T-cell (primary cell): ENCODE data around the gene TBXA2R. TPM values are rescaled to one million over a fixed set of nuclear protein-coding genes. Genes with fewer than 3 reads are reported as not detected.

Experiments used
- ATAC-seq, 4 experiments: fragments of 200-7000 bp in 3 of 4; fragments of 150-1000 bp in 1 of 4; cut with Tn5 transposase; replicated peaks in 1 of 4; 1 replicate in 3 of 4; 2 replicates in 1 of 4; pipeline ENCODE4 v1.10.0; 2021; ENCODE audit warnings: moderate library complexity in 3 of 4, mild to moderate bottlenecking in 2 of 4, moderate number of reproducible peaks in 1 of 4
- CTCF ChIA-PET, 2 donors: fragments of 300-600 bp; sonication (Branson Sonifier 250); formaldehyde crosslinking; loops; one replicate each; lab custom pipeline; 2022; ENCODE audit warnings: antibody characterized with exemption in 2 of 2; lab: Charles Lee
- POLR2A ChIA-PET, 2 donors: fragments of 300-600 bp; sonication (Branson Sonifier 250); formaldehyde crosslinking; loops; one replicate each; lab custom pipeline; 2022; ENCODE audit warnings: antibody characterized with exemption in 2 of 2; lab: Charles Lee
- DNase-seq, 35 experiments: peaks; one replicate each; pipeline versions ENCODE4 v3.0.0 to v3.0.0-alpha.2; 2013 to 2023
- H3K27ac ChIP-seq: one replicate; pipeline ENCODE4 v1.5.1; 2013; ENCODE audit warnings: low read length
- H3K27me3 ChIP-seq, 2 experiments: replicated peaks in 1 of 2; 1 replicate in 1 of 2; 2 replicates in 1 of 2; pipeline versions ENCODE4 v1.6.1 to v1.7.0; 2013; ENCODE audit warnings: low read length in 1 of 2, mixed read lengths in 1 of 2; ENCODE audit not compliant: control insufficient read depth in 2 of 2, insufficient read depth in 2 of 2; ENCODE audit errors: extremely low read depth in 1 of 2
- H3K36me3 ChIP-seq, 2 donors: 1 replicate in 1 of 2; 2 replicates in 1 of 2; pipeline versions ENCODE4 v1.6.1 to v1.7.0; 2013; ENCODE audit warnings: low read length in 1 of 2; ENCODE audit not compliant: control insufficient read depth in 2 of 2, insufficient read depth in 1 of 2; ENCODE audit errors: extremely low read depth in 1 of 2
- H3K4me1 ChIP-seq, 2 experiments: 1 replicate in 1 of 2; 2 replicates in 1 of 2; pipeline versions ENCODE4 v1.6.1 to v1.7.0; 2013; ENCODE audit warnings: low read length in 2 of 2, mixed read lengths in 1 of 2; ENCODE audit not compliant: insufficient read depth in 2 of 2, control insufficient read depth in 1 of 2; ENCODE audit errors: extremely low read depth in 1 of 2
- H3K4me3 ChIP-seq, 2 donors: 1 replicate in 1 of 2; 2 replicates in 1 of 2; pipeline versions ENCODE4 v1.5.1 to v1.7.0; 2013; ENCODE audit warnings: mild to moderate bottlenecking in 2 of 2, low read length in 1 of 2, moderate library complexity in 1 of 2; ENCODE audit not compliant: control insufficient read depth in 1 of 2; ENCODE audit errors: extremely low read depth in 1 of 2
- H3K9me3 ChIP-seq: 2 replicates; pipeline ENCODE4 v1.7.0; 2013
- H3K27ac Mint-ChIP-seq, 2 donors: one replicate each; pipeline ENCODE4 v1.8.0; 2020 to 2021; ENCODE audit warnings: mild to moderate bottlenecking in 2 of 2, mixed read lengths in 2 of 2
- H3K27me3 Mint-ChIP-seq, 2 donors: one replicate each; pipeline ENCODE4 v1.8.0; 2021 to 2022; ENCODE audit warnings: mixed read lengths in 2 of 2
- H3K36me3 Mint-ChIP-seq: one replicate; pipeline ENCODE4 v1.8.0; 2021; ENCODE audit warnings: mixed read lengths
- H3K4me1 Mint-ChIP-seq, 3 donors: one replicate each; pipeline ENCODE4 v1.8.0; 2020 to 2022; ENCODE audit warnings: mixed read lengths in 3 of 3, mild to moderate bottlenecking in 1 of 3
- H3K4me3 Mint-ChIP-seq, 3 donors: one replicate each; pipeline ENCODE4 v1.8.0; 2020 to 2022; ENCODE audit warnings: mild to moderate bottlenecking in 3 of 3, mixed read lengths in 3 of 3, moderate library complexity in 3 of 3
- H3K9me3 Mint-ChIP-seq, 3 donors: one replicate each; pipeline ENCODE4 v1.8.0; 2020 to 2022; ENCODE audit warnings: mixed read lengths in 3 of 3
- WGBS: methylation state at CpG from one replicate; pipeline ENCODE4 v1.1.5; 2013; ENCODE audit warnings: missing lambda C conversion rate; ENCODE audit not compliant: insufficient coverage; 5-methylcytosine and 5-hydroxymethylcytosine counted together
- total RNA-seq, 35 experiments: library from RNA in 6 of 35; stranded (reverse) in 6 of 35; fragments of 120-200 nt in 1 of 35; gene quantifications; one replicate each; pipeline versions ENCODE4 v1.2.1 to v1.2.4 and lab custom pipeline; 2013 to 2026

The TBXA2R gene
- total RNA-seq, 5 donors from 2014 or later (not counting 1 experiment from before 2014, with no cell fraction given): 2.4 to 11.2 (median 7.1) TPM

DNA sequence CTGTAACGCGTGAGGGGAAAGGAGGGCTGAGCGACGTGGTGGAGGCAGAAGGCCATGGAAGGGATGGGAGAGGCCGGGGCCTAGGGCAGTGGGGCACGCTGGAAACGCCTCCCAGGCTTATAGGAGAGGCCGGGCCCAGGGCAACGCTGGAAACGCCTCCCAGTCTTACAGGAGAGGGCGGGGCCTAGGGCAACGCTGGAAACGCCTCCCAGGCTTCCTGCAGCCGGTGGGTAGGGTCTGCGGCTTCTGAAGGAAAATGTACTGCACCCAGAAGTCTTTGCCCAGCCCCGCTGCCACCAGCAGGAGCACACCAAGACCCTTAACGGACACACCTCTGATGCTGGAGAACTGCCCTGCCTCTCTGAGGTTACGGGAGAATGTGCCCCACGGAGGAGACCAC lies 10.8 kb upstream of the TBXA2R start:
- 55% methylated on average over 17 of the region's 19 CpGs for WGBS
- Mint-ChIP-seq H3K4me1 (peaks cover 9 to 12% (median 11%) of the 10 kb centered on the region in 3 donors), H3K27me3 (no peaks in the 10 kb centered on the region), H3K27ac (peak overlapping the region in 1 of 2 donors; percentile 16), H3K4me3 (peak overlapping the region in 1 of 3 donors; percentile 57), H3K9me3 (no peaks in the 10 kb centered on the region), H3K36me3 (no peaks in the 10 kb centered on the region)
- H3K9me3 ChIP-seq: no peaks in the 10 kb centered on the region
- H3K4me1 ChIP-seq: peaks cover 6 to 11% of the 10 kb centered on the region in 2 experiments
- H3K36me3 ChIP-seq: peaks cover 20 to 33% of the 10 kb centered on the region in 2 donors
- ChIA-PET POLR2A (no interaction called here), CTCF (no interaction called here)
- ATAC-seq (peak; percentile 41 to 81 (median 52)), DNase-seq (peak in 18 of 35 experiments; percentile 6 to 40 (median 24))
- H3K27me3 ChIP-seq: no peaks in the 10 kb centered on the region
- peak overlapping the region in 1 of 2 donors; percentile 38 for H3K4me3 ChIP-seq
- no peak overlapping the region for H3K27ac ChIP-seq

DNA sequence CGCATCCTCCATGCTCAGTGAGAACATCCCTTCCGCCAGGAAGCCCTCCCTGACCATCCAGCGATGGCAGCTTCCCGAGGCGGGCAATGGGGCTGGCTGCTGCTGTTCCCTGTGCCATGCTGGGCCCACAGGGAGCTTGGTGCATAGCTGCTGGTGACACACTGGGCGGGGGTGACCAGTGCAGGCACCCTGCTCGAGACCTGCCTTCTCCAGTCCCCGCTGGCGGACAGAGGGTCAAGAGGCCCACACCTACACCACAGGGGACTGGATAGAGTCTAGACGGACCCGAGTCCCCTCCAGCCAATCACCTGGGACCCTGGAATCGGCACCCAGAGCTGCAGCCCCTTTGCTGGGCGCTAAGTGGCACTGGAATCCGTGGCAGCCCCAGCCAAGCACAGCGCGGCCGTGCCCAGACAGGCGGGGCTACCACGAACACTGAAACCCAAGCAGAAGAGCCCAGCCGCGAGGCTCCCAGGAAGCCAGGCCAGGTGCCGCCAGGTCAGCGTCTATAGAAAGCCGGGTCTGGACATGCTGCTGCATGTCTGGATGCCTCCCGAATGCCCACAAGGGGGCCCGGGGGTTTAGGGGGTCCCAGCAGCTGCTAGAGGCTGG lies 9.0 kb upstream of the TBXA2R start:
- Histone ChIP-seq H3K4me3 (no peak overlapping the region), H3K27me3 (no peaks in the 10 kb centered on the region), H3K4me1 (peaks cover 6 to 11% of the 10 kb centered on the region in 2 experiments), H3K9me3 (no peaks in the 10 kb centered on the region), H3K27ac (no peak overlapping the region), H3K36me3 (peaks cover 15 to 35% of the 10 kb centered on the region in 2 donors)
- ATAC-seq (no peak), DNase-seq (no peak)
- 95% methylated on average over 25 of the region's 26 CpGs for WGBS
- no peak overlapping the region for H3K4me3 Mint-ChIP-seq
- H3K9me3 Mint-ChIP-seq: no peaks in the 10 kb centered on the region
- H3K27ac Mint-ChIP-seq: no peak overlapping the region
- no peaks in the 10 kb centered on the region for H3K27me3 Mint-ChIP-seq
- ChIA-PET POLR2A (interaction anchor here in 1 of 2 donors (0.6 kb wide), 1 partner anchor 28 kb away, joined by 10 read pairs; no protein-coding TSS in a partner anchor), CTCF (no interaction called here)
- peaks cover 9 to 11% (median 11%) of the 10 kb centered on the region in 3 donors for H3K4me1 Mint-ChIP-seq
- peaks cover 5% of the 10 kb centered on the region for H3K36me3 Mint-ChIP-seq

DNA sequence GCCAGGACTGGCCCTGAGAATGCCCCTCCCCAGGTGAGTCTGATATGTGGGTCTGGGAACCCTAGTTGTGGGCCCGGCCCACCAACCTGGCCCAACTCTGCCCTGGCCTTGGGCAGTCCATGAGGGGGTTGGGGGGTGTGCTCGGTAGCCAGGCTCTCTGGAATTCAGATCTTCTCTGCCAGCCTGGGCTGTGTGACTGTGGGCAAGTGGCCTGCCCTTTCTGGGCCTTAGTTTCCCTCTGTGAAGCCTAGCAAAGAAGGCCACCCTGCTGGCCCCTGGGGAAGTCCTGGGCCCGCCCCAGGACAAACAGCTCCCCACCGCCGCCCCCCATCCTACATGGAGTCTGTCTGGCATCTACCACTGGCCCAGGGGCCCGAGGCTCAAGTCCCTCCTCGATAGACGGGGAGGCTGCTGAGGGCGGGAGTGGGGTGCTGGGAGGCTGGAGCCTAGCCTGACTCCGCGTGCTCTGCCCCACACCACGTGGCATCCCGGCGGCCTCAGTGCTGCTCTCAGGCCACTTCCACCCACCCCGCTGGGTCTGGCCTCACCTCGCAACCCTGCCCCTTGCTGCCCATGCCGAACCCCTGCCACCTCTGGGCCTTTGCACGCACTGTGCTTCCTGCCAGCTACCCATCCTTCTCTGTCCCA lies 8.3 kb upstream of the TBXA2R start:
- Histone ChIP-seq H3K9me3 (no peaks in the 10 kb centered on the region), H3K4me3 (no peak overlapping the region), H3K27ac (no peak overlapping the region), H3K4me1 (peaks cover 6 to 11% of the 10 kb centered on the region in 2 experiments), H3K27me3 (no peaks in the 10 kb centered on the region), H3K36me3 (peaks cover 15 to 30% of the 10 kb centered on the region in 2 donors)
- peaks cover 5% of the 10 kb centered on the region for H3K36me3 Mint-ChIP-seq
- H3K4me1 Mint-ChIP-seq: peaks cover 9 to 11% (median 11%) of the 10 kb centered on the region in 3 donors
- ATAC-seq: no peak
- POLR2A ChIA-PET: interaction anchor here in 1 of 2 donors (0.6 kb wide), 1 partner anchor 27 kb away, joined by 10 read pairs; no protein-coding TSS in a partner anchor
- no peak overlapping the region for H3K27ac Mint-ChIP-seq
- H3K27me3 Mint-ChIP-seq: no peaks in the 10 kb centered on the region
- 90% methylated on average over 11 of the region's 18 CpGs for WGBS
- H3K4me3 Mint-ChIP-seq: no peak overlapping the region
- no peaks in the 10 kb centered on the region for H3K9me3 Mint-ChIP-seq
- CTCF ChIA-PET: no interaction called here
- no peak for DNase-seq

DNA sequence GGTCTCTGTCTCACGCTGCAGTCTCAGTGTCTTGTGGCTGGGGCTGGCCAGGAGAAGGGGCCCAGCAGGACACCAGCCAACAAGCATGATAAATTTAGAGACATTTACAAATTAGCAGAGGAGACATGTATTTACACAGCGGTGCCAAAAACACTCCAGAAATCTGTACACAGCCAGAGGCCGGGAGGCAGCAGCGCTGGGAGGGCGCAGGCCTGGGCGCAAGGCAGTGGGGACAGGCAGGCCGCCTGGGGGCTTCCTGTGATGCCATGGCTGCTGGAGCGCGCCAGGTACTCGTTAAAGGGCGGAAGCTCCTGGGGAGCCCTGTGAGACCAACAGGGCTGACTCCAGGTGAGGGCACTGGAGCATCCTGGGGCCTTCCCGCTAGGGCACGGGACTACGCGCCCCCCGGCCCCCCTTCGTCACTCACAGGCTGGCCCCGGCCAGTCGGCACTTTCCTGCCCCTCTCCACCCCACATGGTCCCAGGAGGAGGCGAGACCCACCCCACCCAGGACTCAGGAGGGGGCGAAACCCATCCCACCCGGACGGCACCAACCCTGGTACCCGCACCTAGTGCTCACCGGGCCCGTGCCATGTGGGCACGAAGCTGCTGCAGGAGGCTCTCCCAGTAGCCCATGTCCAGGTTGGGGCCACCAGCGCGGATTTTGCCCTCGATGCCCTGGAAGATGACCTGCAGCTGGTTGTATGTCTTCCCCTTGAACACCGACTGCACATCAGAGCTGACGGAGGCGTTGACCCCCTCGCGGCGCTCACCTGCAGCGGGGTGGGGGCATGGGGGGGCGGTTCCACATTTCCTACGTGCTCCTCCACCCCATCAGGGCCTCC lies 7.4 kb upstream of the TBXA2R start:
- Mint-ChIP-seq H3K27me3 (no peaks in the 10 kb centered on the region), H3K4me1 (peaks cover 9 to 13% (median 11%) of the 10 kb centered on the region in 3 donors), H3K4me3 (no peak overlapping the region), H3K27ac (no peak overlapping the region), H3K36me3 (peaks cover 5% of the 10 kb centered on the region), H3K9me3 (no peaks in the 10 kb centered on the region)
- Histone ChIP-seq H3K36me3 (peaks cover 12 to 25% of the 10 kb centered on the region in 2 donors), H3K27ac (no peak overlapping the region), H3K4me1 (peaks cover 6 to 13% of the 10 kb centered on the region in 2 experiments), H3K27me3 (no peaks in the 10 kb centered on the region), H3K9me3 (no peaks in the 10 kb centered on the region), H3K4me3 (no peak overlapping the region)
- ChIA-PET POLR2A (no interaction called here), CTCF (no interaction called here)
- ATAC-seq: no peak
- no peak for DNase-seq
- 97% methylated on average over 31 of the region's 39 CpGs for WGBS

DNA sequence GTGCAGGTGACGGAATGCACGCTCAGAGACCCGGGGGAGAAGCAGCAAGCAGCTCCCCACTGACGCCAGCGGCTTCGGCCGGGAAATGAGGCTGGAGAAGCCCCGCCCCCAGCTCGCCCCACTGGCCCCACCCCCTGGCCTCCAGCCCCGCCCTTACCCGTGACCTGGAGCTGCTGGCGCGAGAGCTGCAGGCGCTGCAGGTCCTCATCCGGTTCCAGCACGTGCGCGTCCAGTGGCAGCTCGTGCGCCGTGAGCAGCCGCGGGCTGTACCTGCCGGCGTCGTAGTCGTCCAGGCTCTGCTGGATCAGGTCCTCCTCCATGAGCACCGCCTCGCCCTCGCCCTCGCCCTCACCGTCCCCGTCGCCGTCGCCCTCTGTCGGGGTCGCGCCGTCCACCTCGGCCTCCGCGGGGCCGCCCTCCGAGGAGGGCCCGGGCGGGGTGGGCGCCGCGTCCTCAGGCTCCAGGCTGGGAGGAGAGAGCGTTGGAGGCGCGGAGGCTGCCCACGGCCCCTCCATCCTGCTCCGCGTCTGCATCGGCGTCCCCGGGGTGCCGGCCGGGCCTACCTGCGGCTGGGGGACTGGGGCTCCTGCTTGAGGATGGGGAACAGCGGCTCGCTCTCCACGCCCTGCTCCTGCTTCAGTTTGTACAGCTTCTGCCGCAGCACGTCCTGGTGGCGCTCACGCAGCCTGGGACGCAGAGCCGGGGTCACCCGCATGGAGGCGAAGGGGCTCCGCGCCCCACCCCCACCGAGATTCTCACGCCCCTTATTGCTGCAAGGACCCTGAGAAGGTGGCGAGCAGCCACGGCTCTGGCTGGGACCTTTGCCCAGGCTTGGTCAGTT lies 6.4 kb upstream of the TBXA2R start:
- H3K4me1 ChIP-seq: peaks cover 6 to 18% of the 10 kb centered on the region in 2 experiments
- WGBS: 94% methylated on average over 66 of the region's 79 CpGs
- Mint-ChIP-seq H3K27ac (no peak overlapping the region), H3K4me1 (peaks cover 11 to 14% (median 13%) of the 10 kb centered on the region in 3 donors), H3K27me3 (no peaks in the 10 kb centered on the region), H3K36me3 (peaks cover 5% of the 10 kb centered on the region), H3K9me3 (no peaks in the 10 kb centered on the region), H3K4me3 (no peak overlapping the region)
- POLR2A ChIA-PET: no interaction called here
- DNase-seq (no peak), ATAC-seq (no peak)
- no peaks in the 10 kb centered on the region for H3K9me3 ChIP-seq
- H3K36me3 ChIP-seq: peaks cover 12 to 23% of the 10 kb centered on the region in 2 donors
- CTCF ChIA-PET: no interaction called here
- H3K4me3 ChIP-seq: no peak overlapping the region
- H3K27me3 ChIP-seq: no peaks in the 10 kb centered on the region
- H3K27ac ChIP-seq: no peak overlapping the region
